ENCODE data around the gene NOC3L.

NOC3L gene

GRCh38 chr10:94286901-94287300 is 75.8 kb downstream of the NOC3L start (continued):
- TF ChIP-seq REST (tag by site-specific recombination; IDR thresholded peaks at IDR 0.05) (no peak), ZNF48 (tag by site-specific recombination; IDR thresholded peaks at IDR 0.05) (no peak), ZNF510 (tag by site-specific recombination; IDR thresholded peaks at IDR 0.05; ENCODE audit: insufficient replicate concordance) (no peak), EGR2 (tag by site-specific recombination; IDR thresholded peaks at IDR 0.05; ENCODE audit: low read depth) (no peak), ZNF341 (tag by site-specific recombination; IDR thresholded peaks at IDR 0.05; ENCODE audit: low read depth) (no peak), HOXD13 (CRISPR knock-in tag; IDR thresholded peaks at IDR 0.05; ENCODE audit: borderline replicate concordance) (no peak)

- no peaks in the 10 kb centered on the region for H3K4me1 ChIP-seq (ENCODE audit: control insufficient read depth, insufficient read depth, low read length)
- H3K9me3 ChIP-seq (ENCODE audit: control insufficient read depth, insufficient read depth, low read depth, low read length): no peaks in the 10 kb centered on the region
- CTCF ChIA-PET: interaction anchor here (0.6 to 1.0 kb wide), 2 partner anchors 9 to 29 kb away, joined by 3 read pairs; no protein-coding TSS in a partner anchor
- no peaks in the 10 kb centered on the region; a peak in 1 of 3 replicates for H3K36me3 ChIP-seq (ENCODE audit: control insufficient read depth in 2 of 2, insufficient read depth in 1 of 2, low read length in 2 of 2)
- no peak overlapping the region for H3K4me3 ChIP-seq (ENCODE audit: low read depth, low read length)
- TF ChIP-seq ZSCAN4 (tag by site-specific recombination; IDR thresholded peaks at IDR 0.05): no peak
- no peak for TF ChIP-seq ZNF416 (tag by site-specific recombination; IDR thresholded peaks at IDR 0.05)
- no peak for TF ChIP-seq ZSCAN30 (tag by site-specific recombination; IDR thresholded peaks at IDR 0.05)
- no peak for TF ChIP-seq ZFP69B (tag by site-specific recombination; IDR thresholded peaks at IDR 0.05)
- no peak for TF ChIP-seq ZBTB11 (tag by site-specific recombination; conservative IDR thresholded peaks at IDR 0.05; ENCODE audit: low read depth)
- no peak for TF ChIP-seq FEZF1 (tag by site-specific recombination; IDR thresholded peaks at IDR 0.05)
- no peak for TF ChIP-seq BCL11B (tag by site-specific recombination; IDR thresholded peaks at IDR 0.05; ENCODE audit: low read depth)
- TF ChIP-seq HOXD13 (CRISPR knock-in tag; IDR thresholded peaks at IDR 0.05; ENCODE audit: borderline replicate concordance): no peak
- TF ChIP-seq ZNF394 (tag by site-specific recombination; IDR thresholded peaks at IDR 0.05; ENCODE audit: borderline replicate concordance): no peak
- no peak for TF ChIP-seq ZNF18 (tag by site-specific recombination; IDR thresholded peaks at IDR 0.05)
- TF ChIP-seq ZNF701 (tag by site-specific recombination; IDR thresholded peaks at IDR 0.05): no peak
- no peak for TF ChIP-seq MEIS1 (CRISPR knock-in tag; IDR thresholded peaks at IDR 0.05; ENCODE audit: borderline replicate concordance)
- no peak for TF ChIP-seq ZNF488 (tag by site-specific recombination; IDR thresholded peaks at IDR 0.05)
- POLR2A ChIA-PET: no interaction called here
- no peak overlapping the region for H3K27ac ChIP-seq (ENCODE audit: extremely low read depth, low read depth, low read length)
These were observed 77.5 kb downstream of the NOC3L start for GRCh38 chr10:94285271-94285670.

Data from HEK293 (cell line).